ENCODE results near the gene C2orf81. TPM values are rescaled to one million over a fixed set of nuclear protein-coding genes. Genes with fewer than 3 reads are reported as not detected.

C2orf81 gene
- total and polyA plus RNA-seq, 12 donors: 0.36 to 7.1 (median 1.8) TPM

DNA sequence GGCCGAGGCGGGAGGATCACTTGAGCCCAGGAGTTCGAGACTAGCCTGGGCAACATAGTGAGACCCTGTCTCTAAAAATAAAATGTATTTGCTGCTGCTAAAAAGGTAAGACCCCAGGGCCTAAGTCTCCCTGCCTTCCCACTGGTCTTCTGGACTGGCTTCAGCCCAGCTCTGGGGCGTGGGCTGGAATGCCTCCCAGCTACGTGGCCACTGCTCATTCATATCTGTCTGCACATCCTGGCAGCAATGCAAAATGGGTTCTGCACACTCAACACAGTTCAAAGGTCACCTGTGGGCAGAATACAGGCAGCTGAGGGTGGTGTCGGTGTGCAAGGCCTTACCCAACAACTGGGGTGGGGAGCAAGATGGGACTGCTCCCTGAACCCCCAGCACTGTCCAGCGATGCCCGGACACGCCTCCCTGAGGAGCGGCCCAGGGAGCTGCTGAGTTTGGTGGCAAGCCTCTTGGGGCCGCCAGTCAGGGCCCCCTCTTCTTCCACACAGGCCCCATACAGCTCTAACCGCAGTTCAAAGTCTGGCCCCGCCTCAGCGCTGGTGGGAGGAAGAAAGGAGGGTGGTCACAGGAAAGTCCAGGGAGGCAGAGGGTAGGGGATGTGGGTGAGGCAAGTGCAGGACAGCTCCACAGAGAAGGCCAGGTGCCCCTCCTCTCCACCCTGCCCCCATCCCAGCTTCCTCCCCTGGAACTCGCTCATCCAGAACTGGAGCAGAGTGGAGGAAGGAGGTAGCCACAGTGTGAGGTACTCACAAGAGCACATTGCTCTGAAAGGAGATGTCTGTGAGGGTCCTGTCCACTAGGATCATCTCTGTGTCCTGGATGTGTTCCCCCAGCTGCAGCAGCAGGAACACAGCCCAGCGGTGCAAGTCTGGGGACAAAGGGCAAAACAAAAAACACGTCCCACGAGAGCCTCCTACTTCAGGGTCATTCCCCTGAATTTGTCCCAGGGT, 8.3 kb upstream of the C2orf81 start:
- intact Hi-C loops (cut with DNase I): no loop called here
- no peak for DNase-seq
- Histone ChIP-seq H3K4me1 (replicated peaks in 1 of 2) (no peaks in the 10 kb centered on the region), H3K4me3 (no peak overlapping the region), H3K27ac (no peak overlapping the region), H3K9me3 (replicated peaks in 1 of 3) (no peaks in the 10 kb centered on the region), H3K36me3 (replicated peaks in 1 of 2) (peaks cover 0 to 55% of the 10 kb centered on the region in 2 donors), H3K27me3 (no peaks in the 10 kb centered on the region)
- 88 to 96% (median 92%) methylated on average over 10 to 18 of the region's 18 CpGs for WGBS, 4 donors
- TF ChIP-seq POLR2A (IDR thresholded peaks at IDR 0.05): no peak
- TF ChIP-seq, protein P1, sequence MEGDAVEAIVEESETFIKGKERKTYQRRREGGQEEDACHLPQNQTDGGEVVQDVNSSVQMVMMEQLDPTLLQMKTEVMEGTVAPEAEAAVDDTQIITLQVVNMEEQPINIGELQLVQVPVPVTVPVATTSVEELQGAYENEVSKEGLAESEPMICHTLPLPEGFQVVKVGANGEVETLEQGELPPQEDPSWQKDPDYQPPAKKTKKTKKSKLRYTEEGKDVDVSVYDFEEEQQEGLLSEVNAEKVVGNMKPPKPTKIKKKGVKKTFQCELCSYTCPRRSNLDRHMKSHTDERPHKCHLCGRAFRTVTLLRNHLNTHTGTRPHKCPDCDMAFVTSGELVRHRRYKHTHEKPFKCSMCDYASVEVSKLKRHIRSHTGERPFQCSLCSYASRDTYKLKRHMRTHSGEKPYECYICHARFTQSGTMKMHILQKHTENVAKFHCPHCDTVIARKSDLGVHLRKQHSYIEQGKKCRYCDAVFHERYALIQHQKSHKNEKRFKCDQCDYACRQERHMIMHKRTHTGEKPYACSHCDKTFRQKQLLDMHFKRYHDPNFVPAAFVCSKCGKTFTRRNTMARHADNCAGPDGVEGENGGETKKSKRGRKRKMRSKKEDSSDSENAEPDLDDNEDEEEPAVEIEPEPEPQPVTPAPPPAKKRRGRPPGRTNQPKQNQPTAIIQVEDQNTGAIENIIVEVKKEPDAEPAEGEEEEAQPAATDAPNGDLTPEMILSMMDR (IDR thresholded peaks at IDR 0.05): no peak

- DNase-seq: no peak
These were observed 7.3 kb upstream of the C2orf81 start for GRCh38 chr2:74428675-74429074.

GRCh38 chr2:74427551-74427950, 6.1 kb upstream of the C2orf81 start:
- TF ChIP-seq POLR2A (IDR thresholded peaks at IDR 0.05): no peak
- Histone ChIP-seq H3K4me1 (replicated peaks in 1 of 2) (no peaks in the 10 kb centered on the region), H3K27me3 (no peaks in the 10 kb centered on the region), H3K36me3 (replicated peaks in 1 of 2) (peaks cover 0 to 55% of the 10 kb centered on the region in 2 donors), H3K4me3 (no peak overlapping the region), H3K27ac (no peak overlapping the region), H3K9me3 (replicated peaks in 1 of 3) (no peaks in the 10 kb centered on the region)
- DNase-seq: no peak
- WGBS, 4 donors: 62 to 89% (median 85%) methylated on average over 3 of the region's 3 CpGs
- intact Hi-C loops (cut with DNase I): no loop called here

More at GRCh38 chr2:74428675-74429074, 7.3 kb upstream of the C2orf81 start:
- H3K27me3 ChIP-seq: no peaks in the 10 kb centered on the region
- no peak for TF ChIP-seq POLR2A (IDR thresholded peaks at IDR 0.05)
- TF ChIP-seq, protein P1 (IDR thresholded peaks at IDR 0.05): no peak
- WGBS, 4 donors: 90 to 95% (median 93%) methylated on average over 5 of the region's 5 CpGs
- H3K36me3 ChIP-seq (replicated peaks in 1 of 2): peaks cover 0 to 55% of the 10 kb centered on the region in 2 donors
- intact Hi-C loops (cut with DNase I): no loop called here
- H3K27ac ChIP-seq: no peak overlapping the region
- H3K4me1 ChIP-seq (replicated peaks in 1 of 2): no peaks in the 10 kb centered on the region
- H3K4me3 ChIP-seq: no peak overlapping the region
- no peaks in the 10 kb centered on the region for H3K9me3 ChIP-seq (replicated peaks in 1 of 3)

DNA sequence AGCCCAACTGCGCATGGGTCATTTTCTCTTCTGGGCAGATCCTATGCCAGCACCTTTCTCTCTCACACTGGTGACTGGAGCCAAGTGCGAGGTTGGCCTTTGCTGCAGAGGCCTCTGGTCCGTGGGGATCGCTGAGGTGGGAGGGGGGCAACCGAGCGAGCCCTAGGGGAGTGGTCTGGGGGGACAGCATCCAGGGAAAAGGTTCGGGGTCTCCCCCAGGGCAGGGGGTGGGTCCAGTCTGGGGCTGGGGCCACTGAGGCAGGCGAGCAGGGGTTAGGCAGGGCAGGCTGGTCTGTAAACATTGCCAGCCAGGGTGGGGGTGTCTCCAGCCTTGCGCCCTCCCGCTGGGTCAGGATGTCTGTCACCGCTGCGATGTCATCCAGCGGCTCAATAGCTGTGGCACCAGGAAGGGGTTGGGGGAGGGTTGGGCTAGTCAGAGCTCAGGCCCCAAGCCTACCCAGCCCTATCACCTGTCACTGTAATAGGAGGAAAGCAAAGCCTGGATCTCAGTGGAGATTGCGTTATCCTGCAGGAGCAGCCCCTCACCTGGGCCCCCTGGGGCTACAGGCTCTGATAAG, 4.9 kb upstream of the C2orf81 start:
- intact Hi-C loops (cut with DNase I): no loop called here
- DNase-seq: no peak
- H3K27ac ChIP-seq: no peak overlapping the region
- TF ChIP-seq, protein P1 (IDR thresholded peaks at IDR 0.05): no peak
- TF ChIP-seq POLR2A (IDR thresholded peaks at IDR 0.05): no peak
- no peak overlapping the region for H3K4me3 ChIP-seq
- H3K27me3 ChIP-seq: no peaks in the 10 kb centered on the region
- peaks cover 0 to 53% of the 10 kb centered on the region in 2 donors for H3K36me3 ChIP-seq (replicated peaks in 1 of 2)
- H3K4me1 ChIP-seq (replicated peaks in 1 of 2): peaks cover under 1 to 5% of the 10 kb centered on the region in 2 donors
- whole genome bisulfite sequencing, 4 donors: 87 to 90% (median 88%) methylated on average over 6 to 14 of the region's 14 CpGs
- no peaks in the 10 kb centered on the region for H3K9me3 ChIP-seq (replicated peaks in 1 of 3)

Data from adrenal gland (tissue), 12 donors.